GM12878 (cell line): ENCODE results near the gene AKAP13. TPM values are rescaled to one million over a fixed set of nuclear protein-coding genes. Genes with fewer than 3 reads are reported as not detected.

Experiments
- ATAC-seq: fragments of 200-7000 bp; cut with Tn5 transposase; 3 replicates; pipeline ENCODE4 v1.9.1; 2020; ENCODE audit warnings: mild to moderate bottlenecking, moderate library complexity
- BruUV-seq: library from RNA; stranded (reverse); fragments of 400-500 nt; replicated peaks from 2 replicates; lab custom pipeline; 2021; lab: Mats Ljungman, UMichigan
- CTCF ChIA-PET: fragments of 300-600 bp; sonication (Branson Sonifier 250); formaldehyde crosslinking; extraction: SDS; loops from one replicate; lab custom pipeline; 2021; ENCODE audit warnings: inconsistent platforms; lab: Yijun Ruan, JAX
- POLR2A ChIA-PET: fragments of 350-600 bp; formaldehyde crosslinking; extraction: SDS; loops from one replicate; lab custom pipeline; 2021; ENCODE audit warnings: inconsistent platforms; lab: Charles Lee
- RAD21 ChIA-PET: fragments of 300-600 bp; sonication (Branson Sonifier 250); formaldehyde crosslinking; loops from one replicate; lab custom pipeline; 2023; ENCODE audit warnings: antibody characterized with exemption; ENCODE audit not compliant: unreplicated experiment; lab: Charles Lee
- SMC1A ChIA-PET: fragments of 300-600 bp; sonication (Branson Sonifier 250); formaldehyde crosslinking; loops from one replicate; lab custom pipeline; 2023; ENCODE audit not compliant: unreplicated experiment, uncharacterized antibody; lab: Charles Lee
- DNase-seq: peaks from one replicate; pipeline ENCODE4 v3.0.0-alpha.2; 2011; ENCODE audit warnings: low read depth, low spot score
- FAIRE-seq: peaks from 3 replicates; lab custom pipeline; 2011; peaks lifted over from hg19 to GRCh38; lab: Jason Lieb, UNC
- H2AFZ ChIP-seq: 2 replicates; pipeline ENCODE4 v1.6.0; 2011; ENCODE audit warnings: low read depth, low read length, control low read depth; ENCODE audit not compliant: control insufficient read depth
- H3K27ac ChIP-seq: 2 replicates; pipeline ENCODE4 v1.5.1; 2011; ENCODE audit warnings: control low read depth; ENCODE audit not compliant: control insufficient read depth, insufficient read depth
- H3K27me3 ChIP-seq, 2 experiments: replicated peaks in 1 of 2; 2 replicates each; pipeline versions ENCODE4 v1.6.0 to v1.6.1; 2011; ENCODE audit warnings: low read length in 1 of 2; ENCODE audit not compliant: control insufficient read depth in 2 of 2, insufficient read depth in 2 of 2
- H3K36me3 ChIP-seq, 2 experiments: 2 replicates each; pipeline ENCODE4 v1.5.1; 2011; ENCODE audit warnings: low read length in 1 of 2; ENCODE audit not compliant: control insufficient read depth in 2 of 2, insufficient read depth in 2 of 2
- H3K4me1 ChIP-seq: 2 replicates; pipeline ENCODE4 v1.6.1; 2011; ENCODE audit warnings: mild to moderate bottlenecking, low read length, moderate library complexity, mixed read lengths; ENCODE audit not compliant: control insufficient read depth, insufficient read depth
- H3K4me2 ChIP-seq: 2 replicates; pipeline ENCODE4 v1.6.0; 2011; ENCODE audit warnings: control low read depth; ENCODE audit not compliant: control insufficient read depth, insufficient read depth
- H3K4me3 ChIP-seq: fragments of 200-600 bp; sonication (generic); 2 replicates; pipeline ENCODE4 v1.5.1; 2016
- H3K79me2 ChIP-seq: 2 replicates; pipeline ENCODE4 v1.6.0; 2011; ENCODE audit warnings: low read length; ENCODE audit not compliant: control insufficient read depth, insufficient read depth
- H3K9ac ChIP-seq: 2 replicates; pipeline ENCODE4 v1.8.0; 2011; ENCODE audit warnings: low read length, control low read depth, mixed read lengths; ENCODE audit not compliant: control insufficient read depth, insufficient read depth
- H3K9me3 ChIP-seq: replicated peaks from 3 replicates; pipeline ENCODE4 v1.5.1; 2011; ENCODE audit warnings: mild to moderate bottlenecking, low read length; ENCODE audit not compliant: control insufficient read depth, insufficient read depth
- H4K20me1 ChIP-seq: 2 replicates; pipeline ENCODE4 v1.6.0; 2011; ENCODE audit not compliant: control insufficient read depth, insufficient read depth
- CREM ChIP-seq: IDR thresholded peaks from 2 replicates; pipeline ENCODE4 v1.6.1; 2014; ENCODE audit warnings: antibody characterized with exemption, low read depth
- FOXM1 ChIP-seq: IDR thresholded peaks from 2 replicates; pipeline ENCODE4 v1.6.1; 2012; ENCODE audit warnings: low read depth, mild to moderate bottlenecking, inconsistent platforms, low read length, moderate library complexity
- MTA2 ChIP-seq: fragments of 450-650 bp; IDR thresholded peaks from 2 replicates; pipeline ENCODE4 v1.6.1; 2016; ENCODE audit warnings: low read depth, mild to moderate bottlenecking, moderate library complexity
- PML ChIP-seq: IDR thresholded peaks from 2 replicates; pipeline ENCODE4 v1.6.1; 2012; ENCODE audit warnings: low read length, inconsistent platforms
- RELA ChIP-seq: fragments of 450-650 bp; IDR thresholded peaks from 2 replicates; pipeline ENCODE4 v1.8.0; 2014; ENCODE audit warnings: borderline replicate concordance; ENCODE audit not compliant: partially characterized antibody
- SMAD5 ChIP-seq: IDR thresholded peaks from 2 replicates; pipeline ENCODE4 v1.6.1; 2016; ENCODE audit warnings: antibody characterized with exemption, low read depth
- WGBS: methylation state at CpG from one replicate; pipeline ENCODE4 v1.1.6; 2016; ENCODE audit warnings: low lambda C conversion rate; ENCODE audit not compliant: insufficient replicate concordance, insufficient coverage; ENCODE audit errors: missing lambda C conversion rate; 5-methylcytosine and 5-hydroxymethylcytosine counted together
- in situ Hi-C: fragments of 300-500 bp; cut with MboI; formaldehyde crosslinking; loops from 9 replicates; pipeline ENCODE4 v1.14.3; 2018; ENCODE audit warnings: mixed read lengths
- intact Hi-C: fragments of 100-400 bp; cut with micrococcal nuclease; formaldehyde crosslinking; loops from one replicate; pipeline ENCODE4 v1.14.2; 2022; ENCODE audit not compliant: unreplicated experiment
- polyA plus RNA-seq, 11 experiments: library from polyadenylated mRNA; depleted of rRNA in 4 of 11; unstranded in 6 of 11; stranded (reverse) in 5 of 11; fragments of >200 nt; fragmentation: Nextera tagmentation in 4 of 11; fragmentation: Illumina TruSeq in 1 of 11; extraction: Ambion mirVana in 4 of 11; extraction: Trizol in 1 of 11; gene quantifications; 1 replicate in 1 of 11; 2 replicates in 10 of 11; pipeline versions ENCODE4 v1.2.1 to v1.2.3, GENCODE V29; 2011 to 2016; ENCODE audit warnings: inconsistent platforms in 2 of 11, missing spikeins in 2 of 11, low read depth in 1 of 11
- total RNA-seq, 4 experiments: library from RNA; depleted of rRNA in 3 of 4; stranded (reverse); fragments of >200 nt in 3 of 4; fragmentation: Illumina TruSeq in 1 of 4; extraction: Trizol in 1 of 4; gene quantifications; 2 replicates each; pipeline versions ENCODE4 v1.2.1 to v1.2.3, GENCODE V29; 2013 to 2021
- TF ChIP-seq, protein P1 (sequence below): fragments of 450-650 bp; IDR thresholded peaks from 2 replicates; pipeline ENCODE4 v1.6.1; 2017; ENCODE audit warnings: mild to moderate bottlenecking, moderate library complexity
- TF ChIP-seq, protein P2 (sequence below): fragments of 450-650 bp; conservative IDR thresholded peaks from 2 replicates; pipeline ENCODE4 v1.6.1; 2017; ENCODE audit warnings: mild to moderate bottlenecking, moderate library complexity

AKAP13 gene
- total and polyA plus RNA-seq, 10 of the 15 experiments (the other 5 are each of a cell fraction or from before 2014, with no cell fraction given), result 14.4 to 74.9 (median 55.1) TPM

DNA sequence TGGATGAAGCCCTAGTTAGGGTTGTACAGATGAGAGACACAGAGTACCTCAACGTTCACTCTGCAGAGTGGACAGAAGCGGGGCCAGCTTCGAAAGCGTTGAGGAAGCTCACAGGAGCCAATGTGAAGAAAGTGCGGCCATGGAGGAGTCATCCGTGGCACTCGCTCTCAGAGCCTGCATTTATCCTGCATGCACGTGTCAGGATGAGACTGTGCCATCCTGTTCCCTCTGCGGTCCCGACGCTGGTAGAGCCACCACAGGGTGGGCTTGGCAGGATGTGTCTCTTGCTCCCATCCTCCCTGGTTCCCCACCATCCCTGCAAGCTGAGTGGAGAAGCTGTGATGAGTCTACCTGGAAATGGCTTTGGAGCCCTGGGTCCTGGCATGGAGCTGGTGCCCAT is 375.1 kb downstream of the AKAP13 start:
- Histone ChIP-seq H3K36me3 (no peaks in the 10 kb centered on the region; a peak in 1 of 4 replicates), H4K20me1 (no peaks in the 10 kb centered on the region), H3K79me2 (no peaks in the 10 kb centered on the region), H3K27ac (no peak overlapping the region), H3K4me3 (no peak overlapping the region), H3K9me3 (no peaks in the 10 kb centered on the region), H3K4me2 (no peak overlapping the region), H3K4me1 (no peaks in the 10 kb centered on the region), H3K27me3 (no peaks in the 10 kb centered on the region), H2AFZ (no peak overlapping the region), H3K9ac (no peak overlapping the region)
- no peak for DNase-seq
- POLR2A ChIA-PET, result no interaction called here
- no peak for FAIRE-seq
- no peak for ATAC-seq
- no TSS peak for BruUV-seq
- SMC1A ChIA-PET, result no interaction called here
- 90% methylated on average over 11 of the region's 11 CpGs for WGBS
- CTCF ChIA-PET, result interaction anchor here (1.0 to 1.6 kb wide), 3 partner anchors 8 to 267 kb away, joined by 3 read pairs; no protein-coding TSS in a partner anchor
- in situ Hi-C loops, result no loop called here
- RAD21 ChIA-PET, result interaction anchor here (0.8 kb wide), 1 partner anchor 201 kb away, joined by 3 read pairs; no protein-coding TSS in a partner anchor
- intact Hi-C loops, result no loop called here
- TF ChIP-seq, protein P1, sequence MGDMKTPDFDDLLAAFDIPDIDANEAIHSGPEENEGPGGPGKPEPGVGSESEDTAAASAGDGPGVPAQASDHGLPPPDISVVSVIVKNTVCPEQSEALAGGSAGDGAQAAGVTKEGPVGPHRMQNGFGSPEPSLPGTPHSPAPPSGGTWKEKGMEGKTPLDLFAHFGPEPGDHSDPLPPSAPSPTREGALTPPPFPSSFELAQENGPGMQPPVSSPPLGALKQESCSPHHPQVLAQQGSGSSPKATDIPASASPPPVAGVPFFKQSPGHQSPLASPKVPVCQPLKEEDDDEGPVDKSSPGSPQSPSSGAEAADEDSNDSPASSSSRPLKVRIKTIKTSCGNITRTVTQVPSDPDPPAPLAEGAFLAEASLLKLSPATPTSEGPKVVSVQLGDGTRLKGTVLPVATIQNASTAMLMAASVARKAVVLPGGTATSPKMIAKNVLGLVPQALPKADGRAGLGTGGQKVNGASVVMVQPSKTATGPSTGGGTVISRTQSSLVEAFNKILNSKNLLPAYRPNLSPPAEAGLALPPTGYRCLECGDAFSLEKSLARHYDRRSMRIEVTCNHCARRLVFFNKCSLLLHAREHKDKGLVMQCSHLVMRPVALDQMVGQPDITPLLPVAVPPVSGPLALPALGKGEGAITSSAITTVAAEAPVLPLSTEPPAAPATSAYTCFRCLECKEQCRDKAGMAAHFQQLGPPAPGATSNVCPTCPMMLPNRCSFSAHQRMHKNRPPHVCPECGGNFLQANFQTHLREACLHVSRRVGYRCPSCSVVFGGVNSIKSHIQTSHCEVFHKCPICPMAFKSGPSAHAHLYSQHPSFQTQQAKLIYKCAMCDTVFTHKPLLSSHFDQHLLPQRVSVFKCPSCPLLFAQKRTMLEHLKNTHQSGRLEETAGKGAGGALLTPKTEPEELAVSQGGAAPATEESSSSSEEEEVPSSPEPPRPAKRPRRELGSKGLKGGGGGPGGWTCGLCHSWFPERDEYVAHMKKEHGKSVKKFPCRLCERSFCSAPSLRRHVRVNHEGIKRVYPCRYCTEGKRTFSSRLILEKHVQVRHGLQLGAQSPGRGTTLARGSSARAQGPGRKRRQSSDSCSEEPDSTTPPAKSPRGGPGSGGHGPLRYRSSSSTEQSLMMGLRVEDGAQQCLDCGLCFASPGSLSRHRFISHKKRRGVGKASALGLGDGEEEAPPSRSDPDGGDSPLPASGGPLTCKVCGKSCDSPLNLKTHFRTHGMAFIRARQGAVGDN, result no peak
- TF ChIP-seq, protein P2, sequence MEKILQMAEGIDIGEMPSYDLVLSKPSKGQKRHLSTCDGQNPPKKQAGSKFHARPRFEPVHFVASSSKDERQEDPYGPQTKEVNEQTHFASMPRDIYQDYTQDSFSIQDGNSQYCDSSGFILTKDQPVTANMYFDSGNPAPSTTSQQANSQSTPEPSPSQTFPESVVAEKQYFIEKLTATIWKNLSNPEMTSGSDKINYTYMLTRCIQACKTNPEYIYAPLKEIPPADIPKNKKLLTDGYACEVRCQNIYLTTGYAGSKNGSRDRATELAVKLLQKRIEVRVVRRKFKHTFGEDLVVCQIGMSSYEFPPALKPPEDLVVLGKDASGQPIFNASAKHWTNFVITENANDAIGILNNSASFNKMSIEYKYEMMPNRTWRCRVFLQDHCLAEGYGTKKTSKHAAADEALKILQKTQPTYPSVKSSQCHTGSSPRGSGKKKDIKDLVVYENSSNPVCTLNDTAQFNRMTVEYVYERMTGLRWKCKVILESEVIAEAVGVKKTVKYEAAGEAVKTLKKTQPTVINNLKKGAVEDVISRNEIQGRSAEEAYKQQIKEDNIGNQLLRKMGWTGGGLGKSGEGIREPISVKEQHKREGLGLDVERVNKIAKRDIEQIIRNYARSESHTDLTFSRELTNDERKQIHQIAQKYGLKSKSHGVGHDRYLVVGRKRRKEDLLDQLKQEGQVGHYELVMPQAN, result no peak
- no peak for TF ChIP-seq PML
- TF ChIP-seq MTA2, result no peak
- TF ChIP-seq RELA, result no peak
- TF ChIP-seq CREM, result no peak
- TF ChIP-seq SMAD5, result no peak
- TF ChIP-seq FOXM1, result no peak
